A673 (cell line): ENCODE results near the gene GABRB3.

Experiments
- CTCF ChIP-seq: fragments of 300-800, 200-600 bp; sonication (generic); conservative IDR thresholded peaks from 2 replicates; pipeline ENCODE4 v1.5.1; 2017; ENCODE audit warnings: low read depth, mild to moderate bottlenecking, antibody characterized with exemption, low read length, moderate library complexity, mixed read lengths
- EZH2 ChIP-seq: fragments of 200-600 bp; sonication (generic); IDR thresholded peaks from 2 replicates; pipeline ENCODE4 v1.6.1; 2017; ENCODE audit warnings: borderline replicate concordance, low read depth, mild to moderate bottlenecking, mixed read lengths, antibody characterized with exemption, low read length; ENCODE audit not compliant: poor library complexity, severe bottlenecking

GRCh38 chr15:26806574-26806973, 33.7 kb upstream of the GABRB3 start:
- TF ChIP-seq CTCF (no peak), EZH2 (no peak)
